Astrocyte (in vitro differentiated cells and primary cell): ENCODE measurements around the gene C1orf21. TPM values are rescaled to one million over a fixed set of nuclear protein-coding genes. Genes with fewer than 3 reads are reported as not detected.

Experiments used
- DNase-seq: peaks from one replicate; pipeline ENCODE4 v3.0.0-alpha.2; 2010; ENCODE audit warnings: low read depth
- FAIRE-seq: peaks from 2 replicates; lab custom pipeline; 2011; peaks lifted over from hg19 to GRCh38; lab: Jason Lieb, UNC
- H2AFZ ChIP-seq: 2 replicates; pipeline ENCODE4 v1.6.0; 2012; ENCODE audit warnings: low read depth, low read length, inconsistent platforms
- H3K27ac ChIP-seq: 2 replicates; pipeline ENCODE4 v1.5.1; 2011; ENCODE audit warnings: low read depth, low read length, inconsistent platforms
- H3K27me3 ChIP-seq: 2 replicates; pipeline ENCODE4 v1.6.0; 2011; ENCODE audit warnings: low read length, inconsistent platforms; ENCODE audit not compliant: insufficient read depth
- H3K36me3 ChIP-seq: 2 replicates; pipeline ENCODE4 v1.5.1; 2011; ENCODE audit warnings: low read length, inconsistent platforms; ENCODE audit not compliant: insufficient read depth
- H3K4me1 ChIP-seq: 2 replicates; pipeline ENCODE4 v1.5.1; 2011; ENCODE audit warnings: low read length, inconsistent platforms; ENCODE audit not compliant: insufficient read depth
- H3K4me2 ChIP-seq: 2 replicates; pipeline ENCODE4 v1.6.0; 2012; ENCODE audit warnings: low read length, inconsistent platforms
- H3K4me3 ChIP-seq: 2 replicates; pipeline ENCODE4 v1.5.1; 2011; ENCODE audit warnings: low read depth, mild to moderate bottlenecking, low read length, inconsistent platforms; ENCODE audit not compliant: insufficient read depth
- H3K79me2 ChIP-seq: 2 replicates; pipeline ENCODE4 v1.6.0; 2012; ENCODE audit warnings: mild to moderate bottlenecking, low read length, inconsistent platforms; ENCODE audit not compliant: insufficient read depth
- H3K9ac ChIP-seq: 2 replicates; pipeline ENCODE4 v1.6.0; 2012; ENCODE audit warnings: mild to moderate bottlenecking, low read length, inconsistent platforms
- H3K9me3 ChIP-seq: 2 replicates; pipeline ENCODE4 v1.5.1; 2012; ENCODE audit warnings: low read depth, mild to moderate bottlenecking, low read length, inconsistent platforms; ENCODE audit not compliant: insufficient read depth
- H4K20me1 ChIP-seq: 2 replicates; pipeline ENCODE4 v1.6.0; 2012; ENCODE audit warnings: low read length, inconsistent platforms; ENCODE audit not compliant: insufficient read depth
- H3K27ac Mint-ChIP-seq: one replicate; pipeline ENCODE4 v1.8.0; 2021; ENCODE audit warnings: mild to moderate bottlenecking, mixed read lengths; ENCODE audit not compliant: unreplicated experiment
- H3K27me3 Mint-ChIP-seq: one replicate; pipeline ENCODE4 v1.8.0; 2021; ENCODE audit warnings: low read depth, mixed read lengths; ENCODE audit not compliant: unreplicated experiment
- H3K36me3 Mint-ChIP-seq: one replicate; pipeline ENCODE4 v1.8.0; 2021; ENCODE audit warnings: low read depth, mixed read lengths; ENCODE audit not compliant: unreplicated experiment
- H3K4me1 Mint-ChIP-seq: one replicate; pipeline ENCODE4 v1.8.0; 2021; ENCODE audit warnings: low read depth, mixed read lengths; ENCODE audit not compliant: unreplicated experiment
- H3K4me3 Mint-ChIP-seq: one replicate; pipeline ENCODE4 v1.8.0; 2021; ENCODE audit warnings: mild to moderate bottlenecking, moderate library complexity, mixed read lengths; ENCODE audit not compliant: unreplicated experiment
- H3K9me3 Mint-ChIP-seq: one replicate; pipeline ENCODE4 v1.8.0; 2021; ENCODE audit warnings: mild to moderate bottlenecking, mixed read lengths; ENCODE audit not compliant: unreplicated experiment
- CTCF ChIP-seq: IDR thresholded peaks from 2 replicates; pipeline ENCODE4 v1.5.1; 2011; ENCODE audit warnings: low read depth, mild to moderate bottlenecking, inconsistent platforms, low read length, moderate library complexity; ENCODE audit not compliant: insufficient read depth
- EZH2 ChIP-seq: IDR thresholded peaks from 2 replicates; pipeline ENCODE4 v1.6.1; 2012; ENCODE audit warnings: mild to moderate bottlenecking, low read length, inconsistent platforms; ENCODE audit not compliant: insufficient read depth
- total RNA-seq: library from RNA; stranded (reverse); gene quantifications from 2 replicates; pipeline ENCODE4 v1.2.1, GENCODE V29; 2021

C1orf21 gene
- total RNA-seq, 1 donor from 2014 or later, result 15.1 TPM

DNA sequence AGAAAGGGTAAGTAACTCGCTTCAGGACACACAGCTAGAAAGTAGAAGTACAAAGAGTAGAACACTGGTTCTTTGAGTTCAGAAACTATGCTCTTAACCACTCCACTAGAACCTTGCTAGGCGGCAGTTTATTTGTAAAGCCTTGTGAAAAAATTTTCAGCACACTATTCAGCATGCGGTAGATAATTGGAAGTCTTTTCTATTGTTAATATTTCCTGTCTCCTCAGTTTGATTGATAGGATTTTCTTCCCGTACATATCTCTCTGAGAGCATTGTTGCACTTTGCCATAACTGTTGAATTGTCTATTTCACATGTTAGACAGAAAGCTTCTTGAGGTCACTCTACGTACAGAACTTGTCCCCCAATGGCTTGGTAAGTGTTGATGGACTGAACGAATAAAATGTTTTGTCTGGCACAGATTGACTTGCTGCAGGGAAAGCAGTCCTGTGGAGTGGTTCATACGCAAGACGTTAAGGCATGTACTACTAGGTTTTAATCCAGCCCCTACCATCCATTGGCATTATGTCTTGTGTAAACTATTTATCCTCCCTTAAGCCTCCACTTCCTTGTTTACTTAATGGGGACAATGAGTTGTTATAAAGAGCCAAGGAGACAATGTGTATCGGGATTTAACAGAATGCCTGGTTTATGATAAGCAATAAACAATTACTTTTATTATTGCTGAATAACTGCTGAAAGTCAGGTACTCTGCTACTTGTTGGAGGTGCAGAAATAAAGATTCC, 35.8 kb downstream of the C1orf21 start:
- Histone ChIP-seq H3K9ac (no peak overlapping the region), H3K36me3 (no peaks in the 10 kb centered on the region), H4K20me1 (no peaks in the 10 kb centered on the region), H3K4me2 (no peak overlapping the region), H3K4me1 (no peaks in the 10 kb centered on the region), H2AFZ (no peak overlapping the region), H3K27me3 (no peaks in the 10 kb centered on the region), H3K79me2 (no peaks in the 10 kb centered on the region), H3K27ac (no peak overlapping the region), H3K4me3 (no peak overlapping the region), H3K9me3 (no peaks in the 10 kb centered on the region)
- no peak for DNase-seq
- Mint-ChIP-seq H3K27me3 (no peaks in the 10 kb centered on the region), H3K27ac (no peak overlapping the region), H3K4me3 (no peak overlapping the region), H3K9me3 (no peaks in the 10 kb centered on the region), H3K4me1 (peaks cover 10% of the 10 kb centered on the region), H3K36me3 (no peaks in the 10 kb centered on the region)
- no peak for FAIRE-seq
- TF ChIP-seq EZH2, result no peak
- no peak for TF ChIP-seq CTCF

DNA sequence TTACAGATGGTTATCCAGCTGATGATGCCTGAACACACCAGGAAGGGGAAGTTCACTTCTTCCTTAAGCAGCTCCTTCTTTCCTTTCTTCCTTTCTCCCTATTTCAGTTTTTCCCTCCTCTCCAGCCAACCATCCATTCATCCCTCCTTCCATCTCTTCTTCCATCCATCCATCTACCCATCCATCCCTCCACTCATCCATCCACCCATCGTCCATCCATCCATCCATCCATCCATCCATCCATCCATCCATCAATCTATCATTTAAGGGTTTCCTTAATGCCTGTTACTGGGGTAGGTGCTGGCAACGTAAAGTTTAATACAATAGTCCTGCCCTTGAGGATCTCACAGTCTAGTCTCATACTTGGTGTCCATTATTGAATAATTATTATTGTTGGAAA, 36.8 kb downstream of the C1orf21 start:
- no peak overlapping the region for H3K4me3 ChIP-seq
- Mint-ChIP-seq H3K4me3 (no peak overlapping the region), H3K36me3 (no peaks in the 10 kb centered on the region), H3K27ac (no peak overlapping the region), H3K4me1 (peaks cover 15% of the 10 kb centered on the region), H3K9me3 (no peaks in the 10 kb centered on the region), H3K27me3 (no peaks in the 10 kb centered on the region)
- H3K9me3 ChIP-seq, result no peaks in the 10 kb centered on the region
- DNase-seq (no peak), FAIRE-seq (no peak)
- no peak overlapping the region for H3K4me2 ChIP-seq
- H3K79me2 ChIP-seq, result no peaks in the 10 kb centered on the region
- H4K20me1 ChIP-seq, result no peaks in the 10 kb centered on the region
- H2AFZ ChIP-seq, result no peak overlapping the region
- no peak overlapping the region for H3K9ac ChIP-seq
- TF ChIP-seq EZH2, result no peak
- no peak for TF ChIP-seq CTCF
- H3K27ac ChIP-seq, result no peak overlapping the region
- H3K4me1 ChIP-seq, result no peaks in the 10 kb centered on the region
- H3K27me3 ChIP-seq, result no peaks in the 10 kb centered on the region
- no peaks in the 10 kb centered on the region for H3K36me3 ChIP-seq

GRCh38 chr1:184424157-184424556, 37.3 kb downstream of the C1orf21 start:
- H3K9me3 ChIP-seq, result no peaks in the 10 kb centered on the region
- Mint-ChIP-seq H3K27me3 (no peaks in the 10 kb centered on the region), H3K36me3 (no peaks in the 10 kb centered on the region), H3K9me3 (no peaks in the 10 kb centered on the region), H3K4me1 (peaks cover 18% of the 10 kb centered on the region), H3K4me3 (no peak overlapping the region), H3K27ac (no peak overlapping the region)
- no peaks in the 10 kb centered on the region for H3K36me3 ChIP-seq
- no peak overlapping the region for H3K27ac ChIP-seq
- H2AFZ ChIP-seq, result no peak overlapping the region
- H3K79me2 ChIP-seq, result no peaks in the 10 kb centered on the region
- DNase-seq (no peak), FAIRE-seq (no peak)
- no peaks in the 10 kb centered on the region for H3K27me3 ChIP-seq
- no peak overlapping the region for H3K4me3 ChIP-seq
- H4K20me1 ChIP-seq, result no peaks in the 10 kb centered on the region
- no peak overlapping the region for H3K9ac ChIP-seq
- H3K4me2 ChIP-seq, result no peak overlapping the region
- H3K4me1 ChIP-seq, result no peaks in the 10 kb centered on the region
- TF ChIP-seq EZH2, result no peak
- TF ChIP-seq CTCF, result no peak
